GM18861 (cell line): ENCODE measurements around the gene DAB1.

ENCODE experiments used
- ATAC-seq: cut with Tn5 transposase; IDR thresholded peaks from one replicate; pipeline ENCODE4 v1.9.1; 2021; ENCODE audit not compliant: unreplicated experiment

Gene DAB1

DNA sequence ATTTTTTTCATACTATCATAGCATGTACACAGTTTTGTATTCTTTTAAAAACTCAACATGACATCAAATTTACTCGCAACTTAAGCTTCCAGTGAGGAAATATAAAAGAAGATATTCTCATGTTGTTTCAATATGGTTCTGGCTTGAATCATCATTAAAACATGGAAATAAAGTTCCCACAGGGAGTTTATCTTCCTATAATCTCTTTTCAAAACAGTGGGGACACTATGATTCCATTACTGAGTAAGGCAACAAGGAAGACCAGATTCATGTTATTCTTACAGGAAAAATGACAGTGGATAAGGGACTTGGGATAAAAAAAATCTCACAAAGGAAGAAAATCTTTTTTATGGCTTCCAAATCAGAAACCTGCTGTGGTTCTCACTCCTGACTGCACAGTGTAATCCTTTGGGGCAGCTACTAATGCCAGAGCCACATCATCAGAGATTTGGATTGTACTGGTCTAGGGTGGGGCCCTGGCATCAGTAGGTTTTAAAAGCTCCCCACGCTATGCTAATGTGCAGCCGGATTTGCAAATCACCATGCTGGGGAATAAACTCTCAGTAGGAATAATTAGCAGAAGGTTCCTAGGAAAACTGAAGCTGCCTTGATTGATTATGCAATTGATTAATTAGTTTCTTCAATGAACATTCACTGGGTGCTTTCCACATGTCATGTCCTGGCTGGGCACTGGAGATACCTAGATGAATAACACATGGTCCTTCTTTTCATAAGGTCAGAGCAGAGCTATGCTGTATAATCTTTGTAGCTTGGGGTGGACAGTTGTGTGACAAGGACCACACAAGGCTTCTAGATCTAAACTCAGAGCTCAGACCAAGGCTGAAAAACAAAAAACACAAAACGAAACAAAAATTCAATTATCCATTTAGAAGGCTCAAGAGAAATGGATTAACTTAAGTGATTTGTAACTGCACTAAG is 386.9 kb downstream of the DAB1 start:
- ATAC-seq, result no peak

DNA sequence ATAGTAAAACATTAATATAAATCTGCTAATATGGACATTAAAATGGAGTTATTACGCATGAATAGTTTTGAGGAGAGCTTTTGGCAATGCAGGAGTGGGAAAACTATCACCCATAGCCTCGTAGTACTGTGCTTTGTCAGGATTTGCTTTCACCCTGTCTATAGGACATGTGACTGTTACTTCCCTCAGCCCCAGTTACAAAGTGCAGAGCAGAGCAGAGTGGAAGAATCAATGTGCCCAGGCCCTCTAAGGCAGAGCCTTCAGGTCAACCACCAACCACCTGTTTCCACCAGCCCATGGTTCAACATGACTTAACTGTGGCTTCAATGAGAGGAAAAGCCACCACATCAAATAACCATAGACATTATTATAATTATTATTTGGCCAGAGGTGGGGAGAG is 389.1 kb downstream of the DAB1 start:
- no peak for ATAC-seq

DNA sequence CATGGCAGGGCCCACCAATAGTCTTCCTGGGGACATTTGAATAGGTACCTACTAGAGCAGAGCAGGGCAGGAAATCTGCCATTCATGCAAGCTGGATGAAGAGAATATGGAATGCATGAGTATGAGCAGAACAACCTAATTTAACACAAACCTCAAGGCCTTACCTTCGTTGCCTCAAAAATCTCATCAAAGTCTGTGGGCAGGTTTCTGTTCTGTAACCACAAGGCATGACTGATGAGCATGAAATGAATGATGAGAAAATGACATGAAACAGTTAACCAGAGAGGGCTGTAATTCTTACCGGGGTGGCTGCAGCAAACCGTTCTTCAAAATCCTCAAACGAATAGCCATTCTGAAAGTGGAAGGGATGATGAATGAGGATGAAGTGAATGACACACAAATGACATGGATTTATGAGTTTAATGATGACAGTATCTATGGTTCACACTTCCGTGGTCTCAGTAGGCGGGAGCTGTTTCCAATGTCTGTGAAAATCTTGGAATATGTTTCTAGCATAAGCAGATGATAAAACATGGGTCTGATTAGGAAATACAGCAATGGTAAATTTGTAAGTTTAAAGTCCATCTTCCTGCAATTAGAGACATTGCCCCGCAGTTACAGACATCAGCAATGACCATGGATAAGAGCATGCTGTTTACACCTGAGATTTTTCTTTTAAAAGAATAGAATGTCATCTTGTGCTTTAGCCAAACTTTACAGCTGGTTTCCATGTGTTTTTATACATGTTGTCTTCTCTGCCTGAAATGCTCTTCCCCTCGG is 390.4 kb downstream of the DAB1 start:
- no peak for ATAC-seq

- ATAC-seq, result no peak
Measured at GRCh38 chr1:57026624-57027354, 397.1 kb downstream of the DAB1 start.

- no peak for ATAC-seq
Measured at GRCh38 chr1:57024855-57025254, 399.0 kb downstream of the DAB1 start.

GRCh38 chr1:57024428-57024827 is 399.4 kb downstream of the DAB1 start:
- no peak for ATAC-seq

DNA sequence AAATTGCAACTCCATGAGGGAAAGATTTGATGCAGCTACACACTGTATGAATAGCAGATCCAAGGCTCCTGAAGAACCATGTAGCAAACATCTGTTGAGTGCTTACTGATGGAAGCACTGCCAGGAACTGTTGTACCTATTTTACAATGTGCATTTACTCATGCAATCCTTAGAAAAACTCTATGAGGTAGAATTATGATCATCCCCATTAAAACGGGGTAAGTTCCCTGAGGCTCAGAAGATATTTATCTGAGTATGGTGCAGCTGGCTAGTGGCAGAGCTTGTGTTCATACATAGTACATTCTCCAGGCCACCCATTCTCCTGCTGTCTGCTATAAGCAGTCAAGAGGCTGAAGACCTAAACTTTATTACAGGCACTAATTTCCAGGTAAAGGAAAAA is 403.6 kb downstream of the DAB1 start:
- ATAC-seq, result no peak

GRCh38 chr1:57019236-57019839 is 404.5 kb downstream of the DAB1 start:
- no peak for ATAC-seq

DNA sequence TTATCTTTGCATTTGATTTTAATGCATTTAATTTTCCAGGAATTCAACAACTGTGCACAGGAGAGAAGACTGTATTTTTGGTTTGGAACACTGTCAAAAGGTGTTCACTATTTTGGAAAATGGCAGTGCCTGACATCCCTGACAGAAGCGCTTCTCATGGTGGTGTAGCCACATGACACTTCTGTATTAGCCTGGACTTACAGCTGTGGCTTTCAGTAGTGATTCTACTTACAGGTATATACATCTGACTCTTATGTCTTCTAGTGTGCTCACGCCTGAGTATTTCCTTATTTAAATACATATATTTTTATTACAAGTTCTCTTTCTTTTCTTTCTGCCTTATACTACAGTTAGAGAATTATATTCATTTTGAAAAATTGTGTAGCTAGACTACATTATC is 405.7 kb downstream of the DAB1 start:
- no peak for ATAC-seq

DNA sequence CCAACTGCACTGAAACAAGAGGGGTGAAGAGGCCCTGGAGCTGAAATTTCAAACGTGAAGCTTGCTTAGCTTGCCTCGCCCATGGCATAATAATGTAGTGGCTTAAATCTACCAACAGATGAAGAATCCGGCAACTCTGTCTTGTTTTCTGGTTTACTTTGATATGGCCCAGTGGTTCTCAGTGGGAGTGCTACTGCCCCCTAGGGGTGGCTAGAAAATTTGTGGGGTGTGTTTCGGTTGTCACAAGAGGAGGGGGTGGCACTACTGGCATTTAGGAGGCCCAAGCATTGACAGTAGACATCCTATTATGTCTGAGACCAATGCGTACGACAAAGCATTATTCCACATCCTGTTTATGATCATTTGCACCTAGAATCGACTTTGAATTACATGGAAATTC is 406.1 kb downstream of the DAB1 start:
- no peak for ATAC-seq

GRCh38 chr1:57017200-57017599 is 406.7 kb downstream of the DAB1 start:
- no peak for ATAC-seq

DNA sequence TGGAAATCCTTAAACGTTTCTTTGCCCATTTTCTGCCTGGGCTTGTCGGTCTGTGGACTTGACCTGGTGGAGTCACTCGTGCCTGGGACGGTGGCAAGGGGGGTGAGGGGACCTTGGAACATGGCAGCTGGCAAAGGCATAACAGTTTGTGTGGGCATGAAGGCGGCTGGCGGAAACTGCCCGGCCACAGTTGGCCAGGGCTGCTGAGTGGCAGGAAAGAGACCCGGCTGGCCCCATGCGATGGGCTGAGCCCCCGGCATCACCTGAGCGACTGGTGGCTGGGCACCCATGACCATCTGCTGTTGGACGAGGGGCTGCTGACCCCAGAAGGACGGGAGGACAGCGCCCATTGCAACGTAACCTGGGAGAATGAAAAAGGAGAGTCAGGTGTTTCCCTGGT is 408.8 kb downstream of the DAB1 start:
- ATAC-seq, result no peak

DNA sequence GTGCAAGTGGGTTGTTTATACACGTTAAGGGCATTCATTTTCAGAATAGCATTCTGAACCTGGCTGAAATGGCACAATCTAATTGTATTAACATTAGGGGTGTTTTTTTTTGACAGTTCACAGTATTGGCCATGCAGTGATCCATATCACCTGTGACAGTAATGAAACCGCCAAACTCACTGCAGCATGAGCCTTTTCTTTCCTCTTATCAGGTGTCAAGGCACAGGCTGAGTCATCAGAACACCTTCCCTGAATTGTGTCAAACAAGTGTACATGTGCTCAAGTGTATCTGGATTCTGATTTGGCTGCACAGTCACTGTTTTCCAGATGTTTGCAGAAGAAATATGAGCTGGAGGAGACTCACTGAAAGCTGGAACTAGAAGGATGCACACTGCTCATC is 410.3 kb downstream of the DAB1 start:
- no peak for ATAC-seq

DNA sequence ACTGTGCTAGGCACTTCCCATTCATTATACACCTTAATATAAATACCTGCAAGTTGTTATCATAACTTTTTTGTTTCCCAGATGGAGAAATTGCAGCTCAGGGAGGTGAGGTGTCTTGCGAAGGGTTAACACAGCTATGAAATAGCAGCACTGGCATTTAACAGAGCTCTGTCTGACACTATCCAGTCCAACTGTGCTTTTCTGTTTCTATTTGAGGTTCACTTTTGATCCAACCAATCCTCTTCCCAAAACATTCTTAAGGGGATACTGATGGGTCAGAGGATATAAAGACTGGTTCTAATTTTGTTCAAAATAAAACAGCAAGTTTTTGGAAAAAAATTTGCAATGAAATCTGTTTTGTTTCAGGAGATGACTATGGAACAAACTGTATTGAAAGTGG is 411.5 kb downstream of the DAB1 start:
- no peak for ATAC-seq

DNA sequence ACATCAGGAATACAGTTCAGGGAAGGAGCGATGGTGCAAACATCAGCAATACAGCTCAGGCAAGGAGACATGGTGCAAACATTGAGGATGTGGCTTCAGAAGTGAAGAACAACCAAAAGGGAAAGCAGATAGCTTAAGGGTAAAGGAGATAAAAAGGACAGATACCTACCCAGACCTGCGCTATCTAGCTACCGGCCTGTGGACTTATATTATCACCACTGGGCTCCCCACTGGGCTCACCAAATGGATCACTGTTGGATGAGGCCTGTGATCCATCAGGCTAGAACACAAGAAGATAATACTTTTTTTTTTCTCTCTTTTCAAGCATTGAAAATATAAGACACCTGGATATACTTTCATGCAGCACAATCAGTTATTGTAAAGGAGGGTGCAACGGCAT is 413.3 kb downstream of the DAB1 start:
- no peak for ATAC-seq

- ATAC-seq, result no peak
Measured at GRCh38 chr1:57007948-57008347, 415.9 kb downstream of the DAB1 start.

GRCh38 chr1:57007472-57007871 is 416.4 kb downstream of the DAB1 start:
- no peak for ATAC-seq

DNA sequence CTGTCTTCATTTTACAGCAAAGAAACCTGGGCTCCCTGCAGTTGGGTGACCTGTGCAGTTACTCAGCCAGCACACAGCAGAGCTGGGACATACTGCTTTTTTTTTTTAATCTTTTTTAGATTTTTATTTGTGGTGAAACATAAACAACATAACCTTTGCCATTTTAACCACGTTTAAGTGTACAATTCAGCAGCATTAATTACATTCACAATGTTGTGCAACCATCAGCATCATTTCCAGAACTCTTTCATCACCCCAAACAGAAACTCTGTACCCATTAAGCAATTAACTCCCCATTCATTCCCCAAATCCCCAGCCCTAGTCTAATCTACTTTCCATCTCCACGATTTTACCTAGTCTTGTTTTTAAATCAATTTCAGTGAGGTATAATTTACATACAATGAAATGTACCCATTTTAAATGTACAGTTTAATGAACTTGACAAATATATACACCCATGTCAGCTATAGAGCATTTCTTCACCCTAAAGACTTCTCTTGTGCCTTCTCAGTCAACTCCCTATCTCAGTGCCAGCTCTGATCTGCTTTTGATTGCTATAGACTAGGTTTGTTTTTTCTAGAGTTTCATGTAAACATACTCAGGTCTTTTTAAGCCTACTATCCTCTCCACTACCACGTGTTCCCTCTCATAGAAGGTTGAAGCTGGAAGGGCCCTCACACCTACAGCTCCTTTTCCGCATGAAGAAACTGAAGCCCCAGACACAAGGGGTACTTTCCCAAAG is 420.3 kb downstream of the DAB1 start:
- no peak for ATAC-seq

GRCh38 chr1:56995414-56996100 is 428.3 kb downstream of the DAB1 start:
- ATAC-seq, result no peak

DNA sequence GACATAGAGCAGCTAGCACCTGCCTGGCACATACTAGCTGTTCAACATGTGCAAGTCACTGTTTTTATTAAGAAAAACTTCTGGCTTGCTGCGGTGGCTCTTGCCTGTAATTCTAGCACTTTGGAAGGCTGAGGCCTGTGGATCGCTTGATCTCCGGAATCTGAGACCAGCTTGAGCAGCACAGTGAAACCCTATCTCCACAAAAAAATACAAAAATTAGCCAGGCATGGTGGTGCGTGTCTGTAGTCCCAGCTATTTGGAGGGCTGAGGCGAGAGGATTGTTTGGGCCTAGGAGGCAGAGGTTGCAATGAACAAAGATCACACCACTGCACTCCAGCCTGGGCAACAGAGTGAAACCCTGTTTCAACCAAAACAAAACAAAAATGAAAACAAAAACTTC is 430.4 kb downstream of the DAB1 start:
- no peak for ATAC-seq
